OCI-LY1 (cell line): ENCODE results near the gene TUBB3.

Source experiments
- CTCF ChIP-seq: fragments of 200-600 bp; sonication (generic), shearing (Covaris generic); IDR thresholded peaks from 2 replicates; pipeline ENCODE4 v1.5.1; 2017; ENCODE audit warnings: mild to moderate bottlenecking, antibody characterized with exemption, low read length, moderate library complexity, mixed read lengths
- EZH2 ChIP-seq: fragments of 200-600 bp; sonication (generic), shearing (Covaris generic); IDR thresholded peaks from 2 replicates; pipeline ENCODE4 v1.8.0; 2017; ENCODE audit warnings: borderline replicate concordance, mixed run types, mild to moderate bottlenecking, antibody characterized with exemption, low read length, moderate library complexity, mixed read lengths

- TF ChIP-seq CTCF (no peak), EZH2 (no peak)
Observed at GRCh38 chr16:89965447-89966225, 42.5 kb downstream of the TUBB3 start.
